Measurements from ENCODE around the gene CYB561D1. TPM values are rescaled to one million over a fixed set of nuclear protein-coding genes. Genes with fewer than 3 reads are reported as not detected.
A peak's percentile ranks its signal among the peaks of the same experiment; 100 is the strongest.
"Not testable (repeated sequence)": the region's sequence is repeated elsewhere in the genome, so short reads cannot be mapped to it uniquely, and the experiment has no call there.

CYB561D1 gene
- 1 to 10 TPM; 6.1 to 9.7 (median 8.2) TPM for polyA plus RNA-seq (ENCODE audit: insufficient read length in 4 of 4)

- DNase-seq (ENCODE audit: low read depth in 4 of 4, low spot score in 3 of 4), result peak in 3 of 4 donors; percentile 59 to 77 (median 71)
These were observed at the start of gene CYB561D1 for GRCh38 chr1:109493805-109494539. Gene CYB561D1, plus strand, starts transcription at chr1:109494094. Its CDS starts 46 bp downstream, at chr1:109494140.

GRCh38 chr1:109444346-109444745 is 49.5 kb upstream of the CYB561D1 start:
- DNase-seq (ENCODE audit: low read depth in 4 of 4, low spot score in 3 of 4), result no peak

GRCh38 chr1:109445949-109446695 is 47.8 kb upstream of the CYB561D1 start:
- DNase-seq (ENCODE audit: low read depth in 4 of 4, low spot score in 3 of 4), result not testable (repeated sequence)

GRCh38 chr1:109447524-109447923 is 46.4 kb upstream of the CYB561D1 start:
- DNase-seq (ENCODE audit: low read depth in 4 of 4, low spot score in 3 of 4), result no peak

- no peak for DNase-seq (ENCODE audit: low read depth in 4 of 4, low spot score in 3 of 4)
These were observed 39.3 kb upstream of the CYB561D1 start for GRCh38 chr1:109454497-109455133.

- no peak for DNase-seq (ENCODE audit: low read depth in 4 of 4, low spot score in 3 of 4)
These were observed 36.1 kb upstream of the CYB561D1 start for GRCh38 chr1:109457819-109458218.

- no peak for DNase-seq (ENCODE audit: low read depth in 4 of 4, low spot score in 3 of 4)
These were observed 27.8 kb upstream of the CYB561D1 start for GRCh38 chr1:109466125-109466451.

GRCh38 chr1:109466452-109467300 is 27.2 kb upstream of the CYB561D1 start, which contains the start of gene SYPL2:
Gene SYPL2, plus strand, starts transcription at chr1:109466546. Its CDS starts 298 bp downstream, at chr1:109466844.
- no peak for DNase-seq (ENCODE audit: low read depth in 4 of 4, low spot score in 3 of 4)

GRCh38 chr1:109467301-109467777 is 26.6 kb upstream of the CYB561D1 start:
- DNase-seq (ENCODE audit: low read depth in 4 of 4, low spot score in 3 of 4), result no peak

- no peak for DNase-seq (ENCODE audit: low read depth in 4 of 4, low spot score in 3 of 4)
These were observed 25.8 kb upstream of the CYB561D1 start for GRCh38 chr1:109468061-109468460.

GRCh38 chr1:109468903-109469302 is 25.0 kb upstream of the CYB561D1 start:
- no peak for DNase-seq (ENCODE audit: low read depth in 4 of 4, low spot score in 3 of 4)

- DNase-seq (ENCODE audit: low read depth in 4 of 4, low spot score in 3 of 4), result no peak
These were observed 23.6 kb upstream of the CYB561D1 start for GRCh38 chr1:109470245-109470644.

- no peak for DNase-seq (ENCODE audit: low read depth in 4 of 4, low spot score in 3 of 4)
These were observed 21.1 kb upstream of the CYB561D1 start for GRCh38 chr1:109472779-109473178.

- DNase-seq (ENCODE audit: low read depth in 4 of 4, low spot score in 3 of 4), result not testable (repeated sequence)
These were observed 20.4 kb upstream of the CYB561D1 start for GRCh38 chr1:109473284-109474057.

- no peak for DNase-seq (ENCODE audit: low read depth in 4 of 4, low spot score in 3 of 4)
These were observed 19.2 kb upstream of the CYB561D1 start for GRCh38 chr1:109474697-109475096.

- no peak for DNase-seq (ENCODE audit: low read depth in 4 of 4, low spot score in 3 of 4)
These were observed 18.6 kb upstream of the CYB561D1 start for GRCh38 chr1:109475261-109475660.

GRCh38 chr1:109476825-109477224 is 17.1 kb upstream of the CYB561D1 start:
- no peak for DNase-seq (ENCODE audit: low read depth in 4 of 4, low spot score in 3 of 4)

GRCh38 chr1:109477821-109478220 is 16.1 kb upstream of the CYB561D1 start:
- no peak for DNase-seq (ENCODE audit: low read depth in 4 of 4, low spot score in 3 of 4)

GRCh38 chr1:109478806-109479205 is 15.1 kb upstream of the CYB561D1 start:
- DNase-seq (ENCODE audit: low read depth in 4 of 4, low spot score in 3 of 4), result no peak

GRCh38 chr1:109479311-109479710 is 14.6 kb upstream of the CYB561D1 start:
- DNase-seq (ENCODE audit: low read depth in 4 of 4, low spot score in 3 of 4), result no peak

Data from left renal pelvis (tissue), 4 donors.